ENCODE data around the gene CYP19A1. TPM values are rescaled to one million over a fixed set of nuclear protein-coding genes. Genes with fewer than 3 reads are reported as not detected.

The CYP19A1 gene
- total RNA-seq, 4 donors from 2014 or later, result 1.8 to 2.9 (median 2.5) TPM; not detected in 1

- no peak overlapping the region for H3K27ac ChIP-seq
- no peak overlapping the region for H3K4me3 ChIP-seq
- H3K9me3 ChIP-seq, result no peaks in the 10 kb centered on the region
- WGBS, 2 donors (ENCODE audit: low coverage in 1 of 2), result 61 to 100% methylated on average over 2 to 9 of the region's 9 CpGs
- no peaks in the 10 kb centered on the region for H3K27me3 ChIP-seq
- ATAC-seq, result no peak
- H3K36me3 ChIP-seq, result no peaks in the 10 kb centered on the region
- peaks cover 0 to 12% (median 4%) of the 10 kb centered on the region in 3 donors for H3K4me1 ChIP-seq
- TF ChIP-seq EP300 (IDR thresholded peaks at IDR 0.05) (no peak), POLR2AphosphoS5 (IDR thresholded peaks at IDR 0.05) (no peak), CTCF (IDR thresholded peaks at IDR 0.05) (no peak), POLR2A (IDR thresholded peaks at IDR 0.05) (no peak)
Measured at GRCh38 chr15:51163843-51164242, 174.6 kb downstream of the CYP19A1 start.

- Histone ChIP-seq H3K4me3 (peak overlapping the region in 1 of 2 donors; percentile 2), H3K27ac (peak overlapping the region in 2 of 4 donors; percentile 9 to 13), H3K27me3 (no peaks in the 10 kb centered on the region), H3K4me1 (peaks cover 0 to 12% (median 4%) of the 10 kb centered on the region in 3 donors), H3K36me3 (no peaks in the 10 kb centered on the region), H3K9me3 (no peaks in the 10 kb centered on the region)
- peak; percentile 80 for ATAC-seq
- no peak for TF ChIP-seq POLR2A (IDR thresholded peaks at IDR 0.05)
- no peak for TF ChIP-seq POLR2AphosphoS5 (IDR thresholded peaks at IDR 0.05)
- no peak for TF ChIP-seq EP300 (IDR thresholded peaks at IDR 0.05)
- peak; percentile 86 to 97 (median 92) for TF ChIP-seq CTCF (IDR thresholded peaks at IDR 0.05)
- WGBS, 2 donors (ENCODE audit: low coverage in 1 of 2), result 3 to 10% methylated on average over 6 of the region's 8 CpGs
Measured at GRCh38 chr15:51162865-51163762, 175.3 kb downstream of the CYP19A1 start.

GRCh38 chr15:51161491-51162220 lies 176.7 kb downstream of the CYP19A1 start:
- ATAC-seq, result no peak
- peaks cover 0 to 12% (median 4%) of the 10 kb centered on the region in 3 donors for H3K4me1 ChIP-seq
- no peaks in the 10 kb centered on the region for H3K36me3 ChIP-seq
- TF ChIP-seq EP300 (IDR thresholded peaks at IDR 0.05), result no peak
- no peak for TF ChIP-seq CTCF (IDR thresholded peaks at IDR 0.05)
- TF ChIP-seq POLR2AphosphoS5 (IDR thresholded peaks at IDR 0.05), result no peak
- no peak for TF ChIP-seq POLR2A (IDR thresholded peaks at IDR 0.05)
- WGBS, 2 donors (ENCODE audit: low coverage in 1 of 2), result 100% methylated on average over 1 of the region's 3 CpGs; no CpG with 5 or more reads in 1 of the 2 donors
- H3K27ac ChIP-seq, result no peak overlapping the region
- H3K9me3 ChIP-seq, result no peaks in the 10 kb centered on the region
- no peaks in the 10 kb centered on the region for H3K27me3 ChIP-seq
- H3K4me3 ChIP-seq, result no peak overlapping the region

- 72 to 76% methylated on average over 3 to 6 of the region's 7 CpGs for WGBS, 2 donors (ENCODE audit: low coverage in 1 of 2)
- Histone ChIP-seq H3K4me1 (peaks cover 0 to 12% (median 4%) of the 10 kb centered on the region in 3 donors), H3K27me3 (no peaks in the 10 kb centered on the region), H3K9me3 (no peaks in the 10 kb centered on the region), H3K4me3 (no peak overlapping the region), H3K36me3 (no peaks in the 10 kb centered on the region), H3K27ac (no peak overlapping the region)
- no peak for TF ChIP-seq EP300 (IDR thresholded peaks at IDR 0.05)
- TF ChIP-seq CTCF (IDR thresholded peaks at IDR 0.05), result no peak
- no peak for TF ChIP-seq POLR2AphosphoS5 (IDR thresholded peaks at IDR 0.05)
- no peak for TF ChIP-seq POLR2A (IDR thresholded peaks at IDR 0.05)
- ATAC-seq, result no peak
Measured at GRCh38 chr15:51160484-51160883, 177.9 kb downstream of the CYP19A1 start.

Small RNA genes within 50 kb of the gene (small RNA-seq; reads per million reads assigned to genes)
- gene AC020891.4 (0 reads per million in 4 donors), gene MIR4713 (0 reads per million in 4 donors), gene MIR7973-1 (0 reads per million in 4 donors)

Other genes with a start within 250 kb of the CYP19A1 start
- gene TNFAIP8L3, start 243.7 kb downstream of the CYP19A1 start, total RNA-seq, result 10 to 100 TPM; 17.1 to 31.7 (median 23.9) TPM
- gene GLDN, start 3.1 kb upstream of the CYP19A1 start, total RNA-seq, result 10 to 100 TPM in 1 of 4 donors, 1 to 10 TPM in 3; 3.7 to 19.6 (median 4.4) TPM